Loucy (cell line): ENCODE data around the gene ANKRD13C.

ENCODE experiments used
- EZH2phosphoT487 ChIP-seq: fragments of 200-600 bp; IDR thresholded peaks from 2 replicates; pipeline ENCODE4 v1.6.1; 2018; ENCODE audit warnings: antibody characterized with exemption, mild to moderate bottlenecking, moderate library complexity, borderline replicate concordance
- TF ChIP-seq, protein P1 (sequence below): fragments of 200-600 bp; sonication (generic); conservative IDR thresholded peaks from 2 replicates; pipeline ENCODE4 v1.5.1; 2014; ENCODE audit warnings: mild to moderate bottlenecking, antibody characterized with exemption, low read length

DNA sequence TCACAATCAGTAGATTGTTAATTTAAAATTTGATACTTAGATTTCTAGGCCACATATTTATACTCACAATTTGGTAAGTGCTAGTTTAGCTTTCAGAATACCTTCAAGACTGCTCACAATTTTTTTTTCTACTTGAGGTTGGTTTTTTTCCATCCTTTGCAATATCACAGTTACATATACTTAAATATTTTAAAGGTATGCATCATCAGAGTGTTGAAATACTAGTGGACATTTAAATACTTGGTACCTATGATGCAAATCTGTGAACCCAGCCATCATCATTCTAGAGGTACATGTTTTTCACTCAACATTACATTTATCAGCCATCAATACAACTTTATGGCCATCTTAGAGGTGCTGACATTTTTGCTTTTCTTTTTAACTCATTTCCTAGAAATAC, 143.0 kb downstream of the ANKRD13C start:
- TF ChIP-seq EZH2phosphoT487 = no peak
- TF ChIP-seq, protein P1, sequence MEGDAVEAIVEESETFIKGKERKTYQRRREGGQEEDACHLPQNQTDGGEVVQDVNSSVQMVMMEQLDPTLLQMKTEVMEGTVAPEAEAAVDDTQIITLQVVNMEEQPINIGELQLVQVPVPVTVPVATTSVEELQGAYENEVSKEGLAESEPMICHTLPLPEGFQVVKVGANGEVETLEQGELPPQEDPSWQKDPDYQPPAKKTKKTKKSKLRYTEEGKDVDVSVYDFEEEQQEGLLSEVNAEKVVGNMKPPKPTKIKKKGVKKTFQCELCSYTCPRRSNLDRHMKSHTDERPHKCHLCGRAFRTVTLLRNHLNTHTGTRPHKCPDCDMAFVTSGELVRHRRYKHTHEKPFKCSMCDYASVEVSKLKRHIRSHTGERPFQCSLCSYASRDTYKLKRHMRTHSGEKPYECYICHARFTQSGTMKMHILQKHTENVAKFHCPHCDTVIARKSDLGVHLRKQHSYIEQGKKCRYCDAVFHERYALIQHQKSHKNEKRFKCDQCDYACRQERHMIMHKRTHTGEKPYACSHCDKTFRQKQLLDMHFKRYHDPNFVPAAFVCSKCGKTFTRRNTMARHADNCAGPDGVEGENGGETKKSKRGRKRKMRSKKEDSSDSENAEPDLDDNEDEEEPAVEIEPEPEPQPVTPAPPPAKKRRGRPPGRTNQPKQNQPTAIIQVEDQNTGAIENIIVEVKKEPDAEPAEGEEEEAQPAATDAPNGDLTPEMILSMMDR = no peak
